ES-I3 (cell line): ENCODE results near the gene RTP1.
"Not testable (repeated sequence)": the region's sequence is repeated elsewhere in the genome, so short reads cannot be mapped to it uniquely, and the experiment has no call there.

Experiments used
- H3K36me3 ChIP-seq: 2 replicates; pipeline ENCODE4 v1.6.1; 2013; ENCODE audit warnings: mild to moderate bottlenecking, low read length, control low read depth, moderate library complexity; ENCODE audit not compliant: insufficient read depth
- H3K4me1 ChIP-seq: 2 replicates; pipeline ENCODE4 v1.6.1; 2013; ENCODE audit warnings: mild to moderate bottlenecking, control low read depth, low read length; ENCODE audit not compliant: insufficient read depth
- H3K9ac ChIP-seq: 2 replicates; pipeline ENCODE4 v1.6.1; 2013; ENCODE audit warnings: low read depth, mild to moderate bottlenecking, low read length, moderate library complexity
- H3K9me3 ChIP-seq: 2 replicates; pipeline ENCODE4 v1.6.1; 2013; ENCODE audit warnings: mild to moderate bottlenecking, low read length, moderate library complexity; ENCODE audit not compliant: control insufficient read depth, insufficient read depth

The RTP1 gene

GRCh38 chr3:187238239-187238638, 41.0 kb downstream of the RTP1 start:
- no peaks in the 10 kb centered on the region for H3K9me3 ChIP-seq
- no peak overlapping the region for H3K9ac ChIP-seq
- no peaks in the 10 kb centered on the region; the same call in 1 of the 2 replicates for H3K36me3 ChIP-seq
- H3K4me1 ChIP-seq, result no peaks in the 10 kb centered on the region

- not testable (repeated sequence) for H3K9ac ChIP-seq, H3K9me3 ChIP-seq, H3K4me1 ChIP-seq, H3K36me3 ChIP-seq
Measured at GRCh38 chr3:187238835-187239234, 41.5 kb downstream of the RTP1 start.

DNA sequence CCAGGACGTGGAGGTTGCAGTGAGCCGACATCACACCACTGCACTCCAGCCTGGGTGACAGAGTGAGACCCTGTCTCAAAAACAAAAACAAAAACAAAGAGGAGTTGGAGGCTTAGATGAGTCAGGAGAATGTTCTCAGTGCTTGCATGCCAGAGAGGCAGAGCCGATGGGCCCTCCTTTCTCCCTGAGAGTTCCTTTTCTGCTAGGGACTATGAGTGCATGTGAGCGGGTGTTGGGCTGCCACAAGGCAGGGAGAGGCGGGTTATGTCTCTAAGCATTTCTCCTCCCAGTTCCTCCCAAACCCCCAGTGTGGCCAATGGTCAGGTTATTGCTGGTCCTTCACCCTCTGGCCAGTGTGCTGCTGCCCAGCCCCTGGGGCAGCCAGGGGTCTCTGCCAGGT, 45.1 kb downstream of the RTP1 start:
- H3K9ac ChIP-seq, result no peak overlapping the region
- no peaks in the 10 kb centered on the region for H3K4me1 ChIP-seq
- H3K36me3 ChIP-seq, result no peaks in the 10 kb centered on the region; the same call in 1 of the 2 replicates
- H3K9me3 ChIP-seq, result no peaks in the 10 kb centered on the region

DNA sequence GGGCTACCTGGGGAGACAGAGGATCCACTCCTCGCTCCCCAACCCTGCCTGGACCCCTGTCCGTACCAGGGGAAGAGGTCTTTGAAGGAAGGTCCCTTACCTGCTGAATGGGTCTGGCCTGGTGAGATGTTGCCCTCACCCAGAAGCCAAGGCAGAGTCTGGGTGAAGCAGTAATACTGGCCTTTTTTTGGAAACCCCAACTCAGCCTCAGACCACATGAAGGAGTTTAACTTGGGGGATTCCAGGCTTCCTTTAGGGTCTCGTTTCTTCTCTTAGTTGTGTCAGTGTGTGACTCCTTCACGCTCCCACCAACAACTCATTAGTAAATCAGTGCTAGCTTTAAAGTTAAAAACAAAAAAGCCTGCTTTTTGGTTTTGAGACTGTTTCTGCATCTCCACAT, 45.6 kb downstream of the RTP1 start:
- Histone ChIP-seq H3K9me3 (no peaks in the 10 kb centered on the region), H3K36me3 (no peaks in the 10 kb centered on the region; the same call in 1 of the 2 replicates), H3K9ac (no peak overlapping the region), H3K4me1 (no peaks in the 10 kb centered on the region)

GRCh38 chr3:187243933-187244524, 46.7 kb downstream of the RTP1 start:
- Histone ChIP-seq H3K9me3 (no peaks in the 10 kb centered on the region), H3K9ac (no peak overlapping the region), H3K36me3 (no peaks in the 10 kb centered on the region; the same call in 1 of the 2 replicates), H3K4me1 (no peaks in the 10 kb centered on the region)

- Histone ChIP-seq H3K4me1 (no peaks in the 10 kb centered on the region), H3K9me3 (no peaks in the 10 kb centered on the region), H3K9ac (no peak overlapping the region), H3K36me3 (no peaks in the 10 kb centered on the region)
Measured at GRCh38 chr3:187247398-187247797, 50.1 kb downstream of the RTP1 start.
